H1 (cell line): ENCODE results near the gene KCNB1. TPM values are rescaled to one million over a fixed set of nuclear protein-coding genes. Genes with fewer than 3 reads are reported as not detected.

ENCODE experiments used
- CTCF ChIA-PET: fragments of 300-600 bp; sonication (Branson Sonifier 250); formaldehyde crosslinking; loops from one replicate; lab custom pipeline; 2021; ENCODE audit not compliant: partially characterized antibody; lab: Charles Lee
- POLR2A ChIA-PET: fragments of 300-600 bp; sonication (Branson Sonifier 250); formaldehyde crosslinking; loops from one replicate; lab custom pipeline; 2021; ENCODE audit warnings: inconsistent platforms; ENCODE audit not compliant: partially characterized antibody; lab: Charles Lee
- DNase-seq, 2 experiments: peaks; one replicate each; pipeline versions ENCODE4 v3.0.0 to v3.0.0-alpha.2; 2010 to 2022; ENCODE audit warnings: low spot score in 2 of 2, low read depth in 1 of 2, mixed read lengths in 1 of 2
- FAIRE-seq: peaks from 2 replicates; lab custom pipeline; 2011; peaks lifted over from hg19 to GRCh38; lab: Jason Lieb, UNC
- H2AFZ ChIP-seq: 2 replicates; pipeline ENCODE4 v1.8.1; 2012; ENCODE audit warnings: low read length, inconsistent platforms
- H2AK5ac ChIP-seq: 2 replicates; pipeline ENCODE4 v1.6.1; 2013; ENCODE audit warnings: low read depth, low read length
- H2BK120ac ChIP-seq: replicated peaks from 2 replicates; pipeline ENCODE3; 2013; ENCODE audit warnings: low read depth, low read length, inconsistent platforms
- H2BK12ac ChIP-seq: 2 replicates; pipeline ENCODE4 v1.6.1; 2013; ENCODE audit warnings: low read depth, low read length
- H2BK15ac ChIP-seq: 2 replicates; pipeline ENCODE4 v1.6.1; 2013; ENCODE audit warnings: low read length
- H2BK20ac ChIP-seq: 2 replicates; pipeline ENCODE4 v1.6.1; 2013; ENCODE audit warnings: low read length
- H2BK5ac ChIP-seq: 2 replicates; pipeline ENCODE4 v1.6.1; 2013; ENCODE audit warnings: low read depth, low read length
- H3K14ac ChIP-seq: 2 replicates; pipeline ENCODE4 v1.6.1; 2013; ENCODE audit warnings: inconsistent platforms; ENCODE audit not compliant: insufficient read length
- H3K18ac ChIP-seq: 2 replicates; pipeline ENCODE4 v1.6.1; 2013; ENCODE audit warnings: low read length; ENCODE audit errors: extremely low read depth
- H3K23ac ChIP-seq: 2 replicates; pipeline ENCODE4 v1.6.1; 2013; ENCODE audit warnings: inconsistent platforms; ENCODE audit not compliant: insufficient read length
- H3K23me2 ChIP-seq: 2 replicates; pipeline ENCODE4 v1.6.1; 2013; ENCODE audit warnings: low read depth, low read length
- H3K27ac ChIP-seq: 2 replicates; pipeline ENCODE4 v1.6.1; 2011; ENCODE audit warnings: low read depth, low read length, inconsistent platforms
- H3K27me3 ChIP-seq, 4 experiments: replicated peaks in 1 of 4; 1 replicate in 1 of 4; 2 replicates in 3 of 4; pipeline versions ENCODE4 v1.6.1 to v1.8.1; 2011 to 2013; ENCODE audit warnings: low read length in 3 of 4, mild to moderate bottlenecking in 3 of 4, inconsistent platforms in 2 of 4, mixed read lengths in 2 of 4, moderate library complexity in 1 of 4; ENCODE audit not compliant: control insufficient read depth in 3 of 4, insufficient read depth in 3 of 4; ENCODE audit errors: extremely low read depth in 1 of 4
- H3K36me3 ChIP-seq, 4 experiments: 2 replicates each; pipeline versions ENCODE4 v1.6.1 to v1.8.1; 2011 to 2013; ENCODE audit warnings: mild to moderate bottlenecking in 4 of 4, low read length in 3 of 4, moderate library complexity in 2 of 4, control low read depth in 1 of 4, inconsistent platforms in 1 of 4; ENCODE audit not compliant: insufficient read depth in 4 of 4, control insufficient read depth in 2 of 4
- H3K4ac ChIP-seq: replicated peaks from 2 replicates; pipeline ENCODE3; 2013; ENCODE audit warnings: low read length, low read depth, mixed read lengths, inconsistent platforms; ENCODE audit not compliant: insufficient read length
- H3K4me1 ChIP-seq, 4 experiments: replicated peaks in 1 of 4; 1 replicate in 1 of 4; 2 replicates in 3 of 4; pipeline versions ENCODE4 v1.6.1 to v1.8.1; 2011 to 2013; ENCODE audit warnings: low read length in 3 of 4, inconsistent platforms in 2 of 4, mixed read lengths in 1 of 4; ENCODE audit not compliant: insufficient read depth in 4 of 4, control insufficient read depth in 3 of 4
- H3K4me2 ChIP-seq, 2 experiments: 2 replicates each; pipeline versions ENCODE4 v1.6.1 to v1.8.1; 2011 to 2013; ENCODE audit warnings: low read depth in 2 of 2, low read length in 2 of 2, control low read depth in 1 of 2, inconsistent platforms in 1 of 2, mild to moderate bottlenecking in 1 of 2; ENCODE audit not compliant: insufficient read depth in 1 of 2
- H3K4me3 ChIP-seq, 4 experiments: fragments of 200-600, 300-600 bp in 1 of 4; sonication (generic), shearing (Covaris generic), sonication (Bioruptor Twin) in 1 of 4; 2 replicates each; pipeline versions ENCODE4 v1.5.1 to v1.8.1; 2011 to 2016; ENCODE audit warnings: low read length in 4 of 4, low read depth in 3 of 4, control low read depth in 2 of 4, inconsistent platforms in 2 of 4, mild to moderate bottlenecking in 2 of 4, mixed read lengths in 1 of 4, moderate library complexity in 1 of 4; ENCODE audit not compliant: insufficient read depth in 2 of 4; ENCODE audit errors: extremely low read depth in 1 of 4
- H3K56ac ChIP-seq: replicated peaks from 2 replicates; pipeline ENCODE3; 2013; ENCODE audit warnings: low read depth, mild to moderate bottlenecking, mixed read lengths, low read length, inconsistent platforms; ENCODE audit not compliant: insufficient read length
- H3K79me1 ChIP-seq: 2 replicates; pipeline ENCODE4 v1.6.1; 2013; ENCODE audit warnings: low read depth, low read length, control low read depth
- H3K79me2 ChIP-seq, 2 experiments: 2 replicates each; pipeline versions ENCODE4 v1.6.1 to v1.8.1; 2012 to 2013; ENCODE audit warnings: low read length in 2 of 2, mild to moderate bottlenecking in 2 of 2, inconsistent platforms in 1 of 2; ENCODE audit not compliant: insufficient read depth in 2 of 2, control insufficient read depth in 1 of 2
- H3K9ac ChIP-seq, 4 experiments: replicated peaks in 1 of 4; 1 replicate in 1 of 4; 2 replicates in 3 of 4; pipeline versions ENCODE4 v1.6.1 to v1.8.1; 2011 to 2013; ENCODE audit warnings: low read depth in 3 of 4, low read length in 3 of 4, control low read depth in 2 of 4, mild to moderate bottlenecking in 2 of 4, moderate library complexity in 2 of 4, inconsistent platforms in 1 of 4; ENCODE audit errors: extremely low read depth in 1 of 4
- H3K9me3 ChIP-seq, 2 experiments: 2 replicates each; pipeline versions ENCODE4 v1.6.1 to v1.8.1; 2012 to 2013; ENCODE audit warnings: mild to moderate bottlenecking in 2 of 2, moderate library complexity in 2 of 2, control low read depth in 1 of 2, inconsistent platforms in 1 of 2, low read depth in 1 of 2, low read length in 1 of 2, mixed read lengths in 1 of 2; ENCODE audit not compliant: insufficient read depth in 2 of 2
- H4K20me1 ChIP-seq, 2 experiments: replicated peaks in 1 of 2; 2 replicates each; pipeline versions ENCODE3 to v1.8.1; 2011 to 2013; ENCODE audit warnings: inconsistent platforms in 2 of 2, low read length in 2 of 2, mild to moderate bottlenecking in 1 of 2; ENCODE audit not compliant: insufficient read depth in 2 of 2, control insufficient read depth in 1 of 2
- H4K5ac ChIP-seq: 2 replicates; pipeline ENCODE4 v1.6.1; 2013; ENCODE audit warnings: low read length, low read depth, mixed read lengths, inconsistent platforms; ENCODE audit not compliant: insufficient read length
- H4K8ac ChIP-seq: 2 replicates; pipeline ENCODE4 v1.8.0; 2013; ENCODE audit warnings: mild to moderate bottlenecking, moderate library complexity, low read length, inconsistent platforms; ENCODE audit not compliant: insufficient read depth; ENCODE audit errors: extremely low read depth
- H4K91ac ChIP-seq: replicated peaks from 2 replicates; pipeline ENCODE3; 2013; ENCODE audit warnings: low read length, mixed read lengths, inconsistent platforms; ENCODE audit not compliant: insufficient read length
- CHD2 ChIP-seq: IDR thresholded peaks from 2 replicates; pipeline ENCODE4 v1.6.1; 2012; ENCODE audit warnings: low read length, improper control_type of control experiment
- JUND ChIP-seq: IDR thresholded peaks from 2 replicates; pipeline ENCODE4 v1.6.1; 2011; ENCODE audit warnings: mild to moderate bottlenecking, improper control_type of control experiment, low read length
- KDM5A ChIP-seq: fragments of 200-600 bp; IDR thresholded peaks from 2 replicates; pipeline ENCODE4 v1.7.1; 2012; ENCODE audit warnings: mild to moderate bottlenecking, low read length, inconsistent platforms, mixed read lengths
- NANOG ChIP-seq: IDR thresholded peaks from 2 replicates; pipeline ENCODE4 v1.6.1; 2011; ENCODE audit warnings: low read length, low read depth, mild to moderate bottlenecking, inconsistent platforms; ENCODE audit not compliant: insufficient read depth, poor library complexity, severe bottlenecking
- NRF1 ChIP-seq: IDR thresholded peaks from 2 replicates; pipeline ENCODE4 v1.6.1; 2011; ENCODE audit warnings: mild to moderate bottlenecking, low read depth, low read length, improper control_type of control experiment
- POLR2AphosphoS5 ChIP-seq: IDR thresholded peaks from 2 replicates; pipeline ENCODE4 v1.6.1; 2011; ENCODE audit warnings: low read depth, low read length
- SAP30 ChIP-seq: fragments of 300-600 bp; sonication (generic); IDR thresholded peaks from 2 replicates; pipeline ENCODE4 v1.7.1; 2012; ENCODE audit warnings: low read length, moderate library complexity, mild to moderate bottlenecking, inconsistent platforms; ENCODE audit not compliant: insufficient read depth, insufficient replicate concordance
- SIRT6 ChIP-seq: IDR thresholded peaks from one replicate; pipeline ENCODE4 v1.7.1; 2012; ENCODE audit warnings: low read length, inconsistent platforms
- WGBS, 2 experiments: shearing (Covaris generic) in 1 of 2; methylation state at CpG; one replicate each; pipeline versions ENCODE4 v1.1.6 to v1.1.7; 2013 to 2015; ENCODE audit warnings: low lambda C conversion rate in 2 of 2, mixed read lengths in 2 of 2, inconsistent platforms in 1 of 2, low coverage in 1 of 2, missing lambda C conversion rate in 1 of 2; ENCODE audit not compliant: insufficient replicate concordance in 2 of 2, insufficient coverage in 1 of 2, insufficient read length in 1 of 2; ENCODE audit errors: extremely low coverage in 1 of 2, missing lambda C conversion rate in 1 of 2; 5-methylcytosine and 5-hydroxymethylcytosine counted together
- polyA plus RNA-seq, 7 experiments: library from polyadenylated mRNA; depleted of rRNA in 3 of 7; stranded (reverse) in 5 of 7; unstranded in 2 of 7; fragments of >200 nt in 5 of 7; fragments of 200-250 nt in 2 of 7; gene quantifications; 1 replicate in 5 of 7; 2 replicates in 1 of 7; 4 replicates in 1 of 7; pipeline versions ENCODE4 v1.2.1 to v1.2.3, GENCODE V29; 2011 to 2013; ENCODE audit warnings: missing spikeins in 2 of 7, mixed read lengths in 2 of 7
- total RNA-seq: library from RNA; stranded (reverse); fragmentation: NEBNext Ultra II Directional; extraction: Animal tissue kit (Norgen Biotek cat#: 25700); gene quantifications from 2 replicates; pipeline ENCODE4 v1.2.1, GENCODE V29; 2021
- TF ChIP-seq, protein P1 (sequence below): IDR thresholded peaks from 2 replicates; pipeline ENCODE4 v1.6.1; 2012; ENCODE audit warnings: inconsistent platforms

Gene KCNB1
- total and polyA plus RNA-seq, 2 of the 8 experiments (the other 6 are each of a cell fraction or from before 2014, with no cell fraction given), result 0.58 to 0.67 TPM

DNA sequence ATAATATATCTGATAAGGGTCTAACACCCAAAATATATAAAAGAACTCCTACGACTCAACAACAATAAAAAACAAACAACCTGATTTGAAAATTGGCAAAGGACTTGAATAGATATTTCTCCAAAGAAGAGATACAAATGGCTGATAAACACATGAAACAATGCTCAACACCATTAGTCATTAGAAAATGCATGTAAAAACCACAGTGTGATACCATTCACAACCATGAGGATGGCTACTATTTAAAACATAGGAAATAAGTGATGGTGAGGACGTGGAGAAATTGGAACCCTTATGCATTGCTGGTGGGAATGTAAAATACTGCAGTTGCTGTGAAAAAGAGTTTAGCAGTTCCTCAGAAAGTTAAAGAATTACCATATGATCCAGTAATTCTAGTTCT, 44.1 kb upstream of the KCNB1 start:
- Histone ChIP-seq H4K20me1 (peaks cover 0 to 3% of the 10 kb centered on the region in 2 experiments), H2BK15ac (no peak overlapping the region), H3K23ac (no peak overlapping the region), H3K27me3 (no peaks in the 10 kb centered on the region), H2BK120ac (no peak overlapping the region), H3K14ac (no peak overlapping the region), H4K91ac (no peak overlapping the region), H3K4ac (no peak overlapping the region), H4K8ac (no peak overlapping the region), H3K23me2 (no peaks in the 10 kb centered on the region), H3K79me1 (no peaks in the 10 kb centered on the region), H3K18ac (no peak overlapping the region), H3K27ac (no peak overlapping the region), H2BK12ac (no peak overlapping the region), H3K56ac (no peak overlapping the region), H3K36me3 (peaks cover 2 to 15% (median 9%) of the 10 kb centered on the region in 4 experiments; a peak in 3 of 8 replicates), H3K4me3 (no peak overlapping the region), H2AFZ (no peak overlapping the region), H3K4me2 (no peak overlapping the region), H3K4me1 (no peaks in the 10 kb centered on the region), H3K9me3 (0 out of 4 replicates have a peak, but pooled peaks cover 0 to 3% of the 10 kb centered on the region in 2 experiments), H2BK20ac (no peak overlapping the region), H3K79me2 (no peaks in the 10 kb centered on the region), H2BK5ac (no peak overlapping the region), H4K5ac (no peak overlapping the region), H3K9ac (no peak overlapping the region), H2AK5ac (no peak overlapping the region)
- POLR2A ChIA-PET, result interaction anchor here (1.3 kb wide), 1 partner anchor 16 kb away, joined by 3 read pairs; no protein-coding TSS in a partner anchor
- FAIRE-seq (no peak), DNase-seq (no peak)
- 81% methylated on average over 2 of the region's 2 CpGs; no CpG with 5 or more reads in 1 of the 2 experiments for WGBS, 2 experiments
- CTCF ChIA-PET, result interaction anchor here (0.6 to 2.3 kb wide), 6 partner anchors 8 to 943 kb away, joined by 3 to 10 read pairs (median 3); no protein-coding TSS in a partner anchor
- no peak for TF ChIP-seq CHD2
- TF ChIP-seq, protein P1, sequence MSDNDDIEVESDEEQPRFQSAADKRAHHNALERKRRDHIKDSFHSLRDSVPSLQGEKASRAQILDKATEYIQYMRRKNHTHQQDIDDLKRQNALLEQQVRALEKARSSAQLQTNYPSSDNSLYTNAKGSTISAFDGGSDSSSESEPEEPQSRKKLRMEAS, result no peak
- TF ChIP-seq JUND, result no peak
- TF ChIP-seq SAP30, result no peak
- no peak for TF ChIP-seq SIRT6
- TF ChIP-seq KDM5A, result no peak
- TF ChIP-seq NANOG, result no peak
- TF ChIP-seq NRF1, result no peak
- no peak for TF ChIP-seq POLR2AphosphoS5
